ENCODE data around the gene RPN2. TPM values are rescaled to one million over a fixed set of nuclear protein-coding genes. Genes with fewer than 3 reads are reported as not detected.

The RPN2 gene
- total and polyA plus RNA-seq, 2 of the 13 experiments (the other 11 are each of a cell fraction or from before 2014, with no cell fraction given): 587 to 1,818 TPM

DNA sequence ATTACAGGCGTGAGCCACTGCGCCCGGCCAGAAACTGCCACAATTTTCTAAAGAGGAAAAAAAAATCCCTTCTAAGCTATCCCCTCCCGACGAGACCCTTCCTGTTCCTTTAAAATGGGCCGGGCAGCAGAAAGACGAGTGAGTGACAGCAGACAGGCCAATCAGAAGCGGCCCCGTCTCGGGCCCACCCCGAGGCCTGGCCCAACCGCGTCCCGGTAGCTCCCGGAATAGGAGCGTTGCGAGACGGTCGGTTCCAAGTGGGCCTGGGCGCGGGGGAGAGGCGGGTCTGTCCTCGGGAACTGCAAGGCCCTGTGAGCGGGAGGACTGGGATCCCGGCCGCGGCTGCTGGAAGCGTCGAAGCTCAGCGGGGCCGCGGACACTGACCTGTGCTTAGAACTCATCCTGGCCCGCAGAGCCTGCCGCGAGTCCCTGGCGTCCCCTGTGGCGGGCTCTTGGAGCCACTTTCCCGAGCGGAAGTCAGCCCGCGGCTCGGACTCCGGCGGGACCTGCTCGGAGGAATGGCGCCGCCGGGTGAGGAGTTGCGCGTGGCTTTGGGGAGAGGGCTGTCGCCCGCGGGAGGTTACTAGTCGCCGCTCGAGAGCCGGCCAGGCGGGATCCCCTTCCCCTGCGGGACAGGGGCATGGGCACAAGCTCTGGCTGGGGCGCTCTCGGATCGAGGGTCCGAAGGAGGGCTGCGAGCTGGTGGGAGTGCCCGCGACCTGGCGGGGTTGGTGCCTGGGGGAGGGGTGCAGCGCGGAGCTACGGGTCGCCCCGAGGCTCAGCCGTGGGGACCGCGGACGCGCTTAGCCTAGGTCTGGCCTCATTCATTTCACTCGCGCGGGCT, at the start of gene RPN2, which contains the start of gene MROH8 (continued):
- TF ChIP-seq, protein P1, sequence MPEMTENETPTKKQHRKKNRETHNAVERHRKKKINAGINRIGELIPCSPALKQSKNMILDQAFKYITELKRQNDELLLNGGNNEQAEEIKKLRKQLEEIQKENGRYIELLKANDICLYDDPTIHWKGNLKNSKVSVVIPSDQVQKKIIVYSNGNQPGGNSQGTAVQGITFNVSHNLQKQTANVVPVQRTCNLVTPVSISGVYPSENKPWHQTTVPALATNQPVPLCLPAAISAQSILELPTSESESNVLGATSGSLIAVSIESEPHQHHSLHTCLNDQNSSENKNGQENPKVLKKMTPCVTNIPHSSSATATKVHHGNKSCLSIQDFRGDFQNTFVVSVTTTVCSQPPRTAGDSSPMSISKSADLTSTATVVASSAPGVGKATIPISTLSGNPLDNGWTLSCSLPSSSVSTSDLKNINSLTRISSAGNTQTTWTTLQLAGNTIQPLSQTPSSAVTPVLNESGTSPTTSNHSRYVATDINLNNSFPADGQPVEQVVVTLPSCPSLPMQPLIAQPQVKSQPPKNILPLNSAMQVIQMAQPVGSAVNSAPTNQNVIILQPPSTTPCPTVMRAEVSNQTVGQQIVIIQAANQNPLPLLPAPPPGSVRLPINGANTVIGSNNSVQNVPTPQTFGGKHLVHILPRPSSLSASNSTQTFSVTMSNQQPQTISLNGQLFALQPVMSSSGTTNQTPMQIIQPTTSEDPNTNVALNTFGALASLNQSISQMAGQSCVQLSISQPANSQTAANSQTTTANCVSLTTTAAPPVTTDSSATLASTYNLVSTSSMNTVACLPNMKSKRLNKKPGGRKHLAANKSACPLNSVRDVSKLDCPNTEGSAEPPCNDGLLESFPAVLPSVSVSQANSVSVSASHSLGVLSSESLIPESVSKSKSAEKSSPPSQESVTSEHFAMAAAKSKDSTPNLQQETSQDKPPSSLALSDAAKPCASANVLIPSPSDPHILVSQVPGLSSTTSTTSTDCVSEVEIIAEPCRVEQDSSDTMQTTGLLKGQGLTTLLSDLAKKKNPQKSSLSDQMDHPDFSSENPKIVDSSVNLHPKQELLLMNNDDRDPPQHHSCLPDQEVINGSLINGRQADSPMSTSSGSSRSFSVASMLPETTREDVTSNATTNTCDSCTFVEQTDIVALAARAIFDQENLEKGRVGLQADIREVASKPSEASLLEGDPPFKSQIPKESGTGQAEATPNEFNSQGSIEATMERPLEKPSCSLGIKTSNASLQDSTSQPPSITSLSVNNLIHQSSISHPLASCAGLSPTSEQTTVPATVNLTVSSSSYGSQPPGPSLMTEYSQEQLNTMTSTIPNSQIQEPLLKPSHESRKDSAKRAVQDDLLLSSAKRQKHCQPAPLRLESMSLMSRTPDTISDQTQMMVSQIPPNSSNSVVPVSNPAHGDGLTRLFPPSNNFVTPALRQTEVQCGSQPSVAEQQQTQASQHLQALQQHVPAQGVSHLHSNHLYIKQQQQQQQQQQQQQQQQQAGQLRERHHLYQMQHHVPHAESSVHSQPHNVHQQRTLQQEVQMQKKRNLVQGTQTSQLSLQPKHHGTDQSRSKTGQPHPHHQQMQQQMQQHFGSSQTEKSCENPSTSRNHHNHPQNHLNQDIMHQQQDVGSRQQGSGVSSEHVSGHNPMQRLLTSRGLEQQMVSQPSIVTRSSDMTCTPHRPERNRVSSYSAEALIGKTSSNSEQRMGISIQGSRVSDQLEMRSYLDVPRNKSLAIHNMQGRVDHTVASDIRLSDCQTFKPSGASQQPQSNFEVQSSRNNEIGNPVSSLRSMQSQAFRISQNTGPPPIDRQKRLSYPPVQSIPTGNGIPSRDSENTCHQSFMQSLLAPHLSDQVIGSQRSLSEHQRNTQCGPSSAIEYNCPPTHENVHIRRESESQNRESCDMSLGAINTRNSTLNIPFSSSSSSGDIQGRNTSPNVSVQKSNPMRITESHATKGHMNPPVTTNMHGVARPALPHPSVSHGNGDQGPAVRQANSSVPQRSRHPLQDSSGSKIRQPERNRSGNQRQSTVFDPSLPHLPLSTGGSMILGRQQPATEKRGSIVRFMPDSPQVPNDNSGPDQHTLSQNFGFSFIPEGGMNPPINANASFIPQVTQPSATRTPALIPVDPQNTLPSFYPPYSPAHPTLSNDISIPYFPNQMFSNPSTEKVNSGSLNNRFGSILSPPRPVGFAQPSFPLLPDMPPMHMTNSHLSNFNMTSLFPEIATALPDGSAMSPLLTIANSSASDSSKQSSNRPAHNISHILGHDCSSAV (CRISPR knock-in tag; IDR thresholded peaks at IDR 0.05; ENCODE audit: borderline replicate concordance): 0 out of 2 replicates have a peak, but pooled peaks have one; percentile 58
- TF ChIP-seq ZKSCAN1 (IDR thresholded peaks at IDR 0.05; ENCODE audit: low read length) (0 out of 2 replicates have a peak, but pooled peaks have one; percentile 18), ZNF274 (CRISPR knock-in tag; IDR thresholded peaks at IDR 0.05) (peak; percentile 79), ZNF570 (CRISPR knock-in tag; IDR thresholded peaks at IDR 0.05; ENCODE audit: borderline replicate concordance) (peak; percentile 88; the same call in 1 of the 2 replicates), ZFY (CRISPR knock-in tag; IDR thresholded peaks at IDR 0.05) (peak; percentile 96), CBFB (CRISPR knock-in tag; IDR thresholded peaks at IDR 0.05) (peak; percentile 86), KDM5B (CRISPR knock-in tag; IDR thresholded peaks at IDR 0.05; ENCODE audit: borderline replicate concordance) (peak; percentile 96), NFKB2 (CRISPR knock-in tag; IDR thresholded peaks at IDR 0.05; ENCODE audit: borderline replicate concordance) (peak; percentile 97), RBAK (CRISPR knock-in tag; IDR thresholded peaks at IDR 0.05) (no peak), RELA (CRISPR knock-in tag; IDR thresholded peaks at IDR 0.05) (peak; percentile 62; the same call in 1 of the 2 replicates), TEAD3 (CRISPR knock-in tag; optimal IDR thresholded peaks at IDR 0.05; ENCODE audit: borderline replicate concordance) (peak; percentile 61)
- TF ChIP-seq, protein P2, sequence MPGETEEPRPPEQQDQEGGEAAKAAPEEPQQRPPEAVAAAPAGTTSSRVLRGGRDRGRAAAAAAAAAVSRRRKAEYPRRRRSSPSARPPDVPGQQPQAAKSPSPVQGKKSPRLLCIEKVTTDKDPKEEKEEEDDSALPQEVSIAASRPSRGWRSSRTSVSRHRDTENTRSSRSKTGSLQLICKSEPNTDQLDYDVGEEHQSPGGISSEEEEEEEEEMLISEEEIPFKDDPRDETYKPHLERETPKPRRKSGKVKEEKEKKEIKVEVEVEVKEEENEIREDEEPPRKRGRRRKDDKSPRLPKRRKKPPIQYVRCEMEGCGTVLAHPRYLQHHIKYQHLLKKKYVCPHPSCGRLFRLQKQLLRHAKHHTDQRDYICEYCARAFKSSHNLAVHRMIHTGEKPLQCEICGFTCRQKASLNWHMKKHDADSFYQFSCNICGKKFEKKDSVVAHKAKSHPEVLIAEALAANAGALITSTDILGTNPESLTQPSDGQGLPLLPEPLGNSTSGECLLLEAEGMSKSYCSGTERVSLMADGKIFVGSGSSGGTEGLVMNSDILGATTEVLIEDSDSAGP (CRISPR knock-in tag; IDR thresholded peaks at IDR 0.05; ENCODE audit: borderline replicate concordance): peak; percentile 99
- TF ChIP-seq, protein P3, sequence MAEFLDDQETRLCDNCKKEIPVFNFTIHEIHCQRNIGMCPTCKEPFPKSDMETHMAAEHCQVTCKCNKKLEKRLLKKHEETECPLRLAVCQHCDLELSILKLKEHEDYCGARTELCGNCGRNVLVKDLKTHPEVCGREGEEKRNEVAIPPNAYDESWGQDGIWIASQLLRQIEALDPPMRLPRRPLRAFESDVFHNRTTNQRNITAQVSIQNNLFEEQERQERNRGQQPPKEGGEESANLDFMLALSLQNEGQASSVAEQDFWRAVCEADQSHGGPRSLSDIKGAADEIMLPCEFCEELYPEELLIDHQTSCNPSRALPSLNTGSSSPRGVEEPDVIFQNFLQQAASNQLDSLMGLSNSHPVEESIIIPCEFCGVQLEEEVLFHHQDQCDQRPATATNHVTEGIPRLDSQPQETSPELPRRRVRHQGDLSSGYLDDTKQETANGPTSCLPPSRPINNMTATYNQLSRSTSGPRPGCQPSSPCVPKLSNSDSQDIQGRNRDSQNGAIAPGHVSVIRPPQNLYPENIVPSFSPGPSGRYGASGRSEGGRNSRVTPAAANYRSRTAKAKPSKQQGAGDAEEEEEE (CRISPR knock-in tag; IDR thresholded peaks at IDR 0.05; ENCODE audit: borderline replicate concordance): no peak; the same call in 1 of the 2 replicates
- TF ChIP-seq, protein P4, sequence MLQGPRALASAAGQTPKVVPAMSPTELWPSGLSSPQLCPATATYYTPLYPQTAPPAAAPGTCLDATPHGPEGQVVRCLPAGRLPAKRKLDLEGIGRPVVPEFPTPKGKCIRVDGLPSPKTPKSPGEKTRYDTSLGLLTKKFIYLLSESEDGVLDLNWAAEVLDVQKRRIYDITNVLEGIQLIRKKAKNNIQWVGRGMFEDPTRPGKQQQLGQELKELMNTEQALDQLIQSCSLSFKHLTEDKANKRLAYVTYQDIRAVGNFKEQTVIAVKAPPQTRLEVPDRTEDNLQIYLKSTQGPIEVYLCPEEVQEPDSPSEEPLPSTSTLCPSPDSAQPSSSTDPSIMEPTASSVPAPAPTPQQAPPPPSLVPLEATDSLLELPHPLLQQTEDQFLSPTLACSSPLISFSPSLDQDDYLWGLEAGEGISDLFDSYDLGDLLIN (CRISPR knock-in tag; IDR thresholded peaks at IDR 0.05; ENCODE audit: borderline replicate concordance): peak; percentile 35

Measured in HepG2 (cell line).